ENCODE data around the gene RBL1.
"Not testable (repeated sequence)": the region's sequence is repeated elsewhere in the genome, so short reads cannot be mapped to it uniquely, and the experiment has no call there.

RBL1 gene

GRCh38 chr20:37077009-37077408 lies 18.8 kb downstream of the RBL1 start:
- DNase-seq (ENCODE audit: low spot score), result no peak
- no peak for TF ChIP-seq CTCF (IDR thresholded peaks at IDR 0.05; ENCODE audit: borderline replicate concordance, control extremely low read depth, extremely low read depth, insufficient read depth, missing control alignments)
- in situ Hi-C loops (cut with MboI; ENCODE audit: low sequenced_read_pairs, unreplicated experiment), result no loop called here

GRCh38 chr20:37075932-37076685 lies 19.7 kb downstream of the RBL1 start:
- in situ Hi-C loops (cut with MboI; ENCODE audit: low sequenced_read_pairs, unreplicated experiment), result no loop called here
- DNase-seq (ENCODE audit: low spot score), result no peak
- TF ChIP-seq CTCF (IDR thresholded peaks at IDR 0.05; ENCODE audit: borderline replicate concordance, control extremely low read depth, extremely low read depth, insufficient read depth, missing control alignments), result no peak

- in situ Hi-C loops (cut with MboI; ENCODE audit: low sequenced_read_pairs, unreplicated experiment), result no loop called here
- DNase-seq (ENCODE audit: low spot score), result no peak
- TF ChIP-seq CTCF (IDR thresholded peaks at IDR 0.05; ENCODE audit: borderline replicate concordance, control extremely low read depth, extremely low read depth, insufficient read depth, missing control alignments), result no peak
Observed at GRCh38 chr20:37072293-37073196, 23.3 kb downstream of the RBL1 start.

GRCh38 chr20:37071481-37071911 lies 24.3 kb downstream of the RBL1 start:
- DNase-seq (ENCODE audit: low spot score), result no peak
- TF ChIP-seq CTCF (IDR thresholded peaks at IDR 0.05; ENCODE audit: borderline replicate concordance, control extremely low read depth, extremely low read depth, insufficient read depth, missing control alignments), result no peak
- in situ Hi-C loops (cut with MboI; ENCODE audit: low sequenced_read_pairs, unreplicated experiment), result no loop called here

GRCh38 chr20:37069563-37069962 lies 26.2 kb downstream of the RBL1 start:
- in situ Hi-C loops (cut with MboI; ENCODE audit: low sequenced_read_pairs, unreplicated experiment), result not testable (repeated sequence)

GRCh38 chr20:37066168-37066567 lies 29.6 kb downstream of the RBL1 start:
- in situ Hi-C loops (cut with MboI; ENCODE audit: low sequenced_read_pairs, unreplicated experiment), result no loop called here
- TF ChIP-seq CTCF (IDR thresholded peaks at IDR 0.05; ENCODE audit: borderline replicate concordance, control extremely low read depth, extremely low read depth, insufficient read depth, missing control alignments), result no peak
- no peak for DNase-seq (ENCODE audit: low spot score)

More at GRCh38 chr20:37069563-37069962, 26.2 kb downstream of the RBL1 start:
- not testable (repeated sequence) for DNase-seq (ENCODE audit: low spot score)

GRCh38 chr20:37055276-37055675 lies 40.5 kb downstream of the RBL1 start:
- no peak for TF ChIP-seq CTCF (IDR thresholded peaks at IDR 0.05; ENCODE audit: borderline replicate concordance, control extremely low read depth, extremely low read depth, insufficient read depth, missing control alignments)
- in situ Hi-C loops (cut with MboI; ENCODE audit: low sequenced_read_pairs, unreplicated experiment), result no loop called here
- DNase-seq (ENCODE audit: low spot score), result no peak

All from GM13976 (cell line).